Liver (tissue), 3 donors: Measurements from ENCODE around the gene C16orf86.

Experiments
- GABPA ChIP-seq, 2 donors: IDR thresholded peaks in 1 of 2; conservative IDR thresholded peaks in 1 of 2; 2 replicates each; pipeline ENCODE4 v1.6.1; 2016; ENCODE audit warnings: antibody characterized with exemption in 2 of 2, mild to moderate bottlenecking in 1 of 2, moderate library complexity in 1 of 2
- JUND ChIP-seq, 2 donors: IDR thresholded peaks; 2 replicates each; pipeline ENCODE4 v1.6.1; 2016; ENCODE audit warnings: antibody characterized with exemption in 2 of 2
- NR2F2 ChIP-seq: IDR thresholded peaks from 2 replicates; pipeline ENCODE4 v1.6.1; 2016; ENCODE audit warnings: antibody characterized with exemption
- YY1 ChIP-seq: IDR thresholded peaks from 2 replicates; pipeline ENCODE4 v1.6.1; 2016; ENCODE audit warnings: antibody characterized with exemption, mild to moderate bottlenecking
- TF ChIP-seq, protein P1 (sequence below): IDR thresholded peaks from 2 replicates; pipeline ENCODE4 v1.6.1; 2016; ENCODE audit warnings: antibody characterized with exemption, mild to moderate bottlenecking
- TF ChIP-seq, protein P2 (sequence below): fragments of 150-350 bp; IDR thresholded peaks from 2 replicates; pipeline ENCODE4 v1.5.1; 2017; ENCODE audit warnings: improper control_type of control experiment, low read depth, low read length; ENCODE audit not compliant: missing input control
- TF ChIP-seq, protein P3 (sequence below): IDR thresholded peaks from 2 replicates; pipeline ENCODE4 v1.6.1; 2016; ENCODE audit warnings: antibody characterized with exemption
- donor health status: healthy.
- donor health status: healthy.

DNA sequence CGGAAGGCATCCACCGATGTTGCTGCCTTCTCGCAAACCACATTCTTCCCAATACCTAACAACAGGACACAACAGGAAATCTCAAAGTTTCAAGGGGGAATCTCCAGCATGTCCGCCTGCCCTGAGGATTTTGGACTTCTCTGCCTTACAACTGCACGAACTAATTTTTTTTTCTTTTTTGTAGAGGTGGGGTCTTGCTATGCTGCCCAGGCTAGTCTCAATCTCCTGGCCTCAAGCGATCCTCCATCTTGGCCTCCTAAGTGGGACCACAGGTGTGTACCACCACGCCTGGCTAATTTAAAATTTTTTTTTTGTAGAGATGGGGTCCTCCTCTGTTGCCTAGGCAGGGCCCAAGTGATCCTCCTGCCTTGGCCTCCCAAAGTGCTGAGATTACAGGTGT lies 9.4 kb downstream of the C16orf86 start:
- TF ChIP-seq, protein P1, sequence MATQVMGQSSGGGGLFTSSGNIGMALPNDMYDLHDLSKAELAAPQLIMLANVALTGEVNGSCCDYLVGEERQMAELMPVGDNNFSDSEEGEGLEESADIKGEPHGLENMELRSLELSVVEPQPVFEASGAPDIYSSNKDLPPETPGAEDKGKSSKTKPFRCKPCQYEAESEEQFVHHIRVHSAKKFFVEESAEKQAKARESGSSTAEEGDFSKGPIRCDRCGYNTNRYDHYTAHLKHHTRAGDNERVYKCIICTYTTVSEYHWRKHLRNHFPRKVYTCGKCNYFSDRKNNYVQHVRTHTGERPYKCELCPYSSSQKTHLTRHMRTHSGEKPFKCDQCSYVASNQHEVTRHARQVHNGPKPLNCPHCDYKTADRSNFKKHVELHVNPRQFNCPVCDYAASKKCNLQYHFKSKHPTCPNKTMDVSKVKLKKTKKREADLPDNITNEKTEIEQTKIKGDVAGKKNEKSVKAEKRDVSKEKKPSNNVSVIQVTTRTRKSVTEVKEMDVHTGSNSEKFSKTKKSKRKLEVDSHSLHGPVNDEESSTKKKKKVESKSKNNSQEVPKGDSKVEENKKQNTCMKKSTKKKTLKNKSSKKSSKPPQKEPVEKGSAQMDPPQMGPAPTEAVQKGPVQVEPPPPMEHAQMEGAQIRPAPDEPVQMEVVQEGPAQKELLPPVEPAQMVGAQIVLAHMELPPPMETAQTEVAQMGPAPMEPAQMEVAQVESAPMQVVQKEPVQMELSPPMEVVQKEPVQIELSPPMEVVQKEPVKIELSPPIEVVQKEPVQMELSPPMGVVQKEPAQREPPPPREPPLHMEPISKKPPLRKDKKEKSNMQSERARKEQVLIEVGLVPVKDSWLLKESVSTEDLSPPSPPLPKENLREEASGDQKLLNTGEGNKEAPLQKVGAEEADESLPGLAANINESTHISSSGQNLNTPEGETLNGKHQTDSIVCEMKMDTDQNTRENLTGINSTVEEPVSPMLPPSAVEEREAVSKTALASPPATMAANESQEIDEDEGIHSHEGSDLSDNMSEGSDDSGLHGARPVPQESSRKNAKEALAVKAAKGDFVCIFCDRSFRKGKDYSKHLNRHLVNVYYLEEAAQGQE: no peak
- TF ChIP-seq, protein P2, sequence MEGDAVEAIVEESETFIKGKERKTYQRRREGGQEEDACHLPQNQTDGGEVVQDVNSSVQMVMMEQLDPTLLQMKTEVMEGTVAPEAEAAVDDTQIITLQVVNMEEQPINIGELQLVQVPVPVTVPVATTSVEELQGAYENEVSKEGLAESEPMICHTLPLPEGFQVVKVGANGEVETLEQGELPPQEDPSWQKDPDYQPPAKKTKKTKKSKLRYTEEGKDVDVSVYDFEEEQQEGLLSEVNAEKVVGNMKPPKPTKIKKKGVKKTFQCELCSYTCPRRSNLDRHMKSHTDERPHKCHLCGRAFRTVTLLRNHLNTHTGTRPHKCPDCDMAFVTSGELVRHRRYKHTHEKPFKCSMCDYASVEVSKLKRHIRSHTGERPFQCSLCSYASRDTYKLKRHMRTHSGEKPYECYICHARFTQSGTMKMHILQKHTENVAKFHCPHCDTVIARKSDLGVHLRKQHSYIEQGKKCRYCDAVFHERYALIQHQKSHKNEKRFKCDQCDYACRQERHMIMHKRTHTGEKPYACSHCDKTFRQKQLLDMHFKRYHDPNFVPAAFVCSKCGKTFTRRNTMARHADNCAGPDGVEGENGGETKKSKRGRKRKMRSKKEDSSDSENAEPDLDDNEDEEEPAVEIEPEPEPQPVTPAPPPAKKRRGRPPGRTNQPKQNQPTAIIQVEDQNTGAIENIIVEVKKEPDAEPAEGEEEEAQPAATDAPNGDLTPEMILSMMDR: no peak
- TF ChIP-seq, protein P3, sequence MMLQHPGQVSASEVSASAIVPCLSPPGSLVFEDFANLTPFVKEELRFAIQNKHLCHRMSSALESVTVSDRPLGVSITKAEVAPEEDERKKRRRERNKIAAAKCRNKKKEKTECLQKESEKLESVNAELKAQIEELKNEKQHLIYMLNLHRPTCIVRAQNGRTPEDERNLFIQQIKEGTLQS: no peak
- TF ChIP-seq JUND (IDR thresholded peaks at IDR 0.05) (no peak), GABPA (IDR thresholded peaks at IDR 0.05 in 1 of 2, conservative IDR thresholded peaks at IDR 0.05 in 1 of 2) (no peak), NR2F2 (no peak), YY1 (no peak)
